ENCODE results near the gene KCNN2. TPM values are rescaled to one million over a fixed set of nuclear protein-coding genes. Genes with fewer than 3 reads are reported as not detected.
A peak's percentile ranks its signal among the peaks of the same experiment; 100 is the strongest.

The KCNN2 gene
- total and polyA plus RNA-seq, 2 donors (not counting 3 experiments of a cell fraction or from before 2014, with no cell fraction given): 0.32 to 1.9 TPM

- peak overlapping the region; percentile 21 for H3K4me2 ChIP-seq (ENCODE audit: insufficient read depth, low read length)
- H3K36me3 ChIP-seq (ENCODE audit: control insufficient read depth in 2 of 2, extremely low read depth in 1 of 2, insufficient read depth in 2 of 2, low read length in 2 of 2): no peaks in the 10 kb centered on the region
- DNase-seq (ENCODE audit: low read depth, low spot score) (no peak), FAIRE-seq (no peak)
- H3K4me1 ChIP-seq (ENCODE audit: control insufficient read depth, extremely low read depth, insufficient read depth, low read length): peaks cover 8% of the 10 kb centered on the region
- H3K9ac ChIP-seq (replicated peaks; ENCODE audit: extremely low read depth, insufficient read depth, low read length): no peak overlapping the region
- TF ChIP-seq EZH2 (IDR thresholded peaks at IDR 0.05; ENCODE audit: borderline replicate concordance, low read depth, low read length, severe bottlenecking) (peak; percentile 85), GATA2 (IDR thresholded peaks at IDR 0.05; ENCODE audit: insufficient read depth, insufficient read length, low read depth, low read length) (no peak)
- H3K4me3 ChIP-seq (replicated peaks in 1 of 3; ENCODE audit: insufficient read depth in 1 of 3, low read depth in 1 of 3, low read length in 3 of 3): peak overlapping the region; percentile 13 to 49 (median 28)
- dilution Hi-C loops (cut with MboI; ENCODE audit: extremely low pct_ligation_motif_present, low sequenced_read_pairs): no loop called here
- CTCF ChIA-PET: interaction anchor here (1.3 to 3.5 kb wide), 3 partner anchors 88 to 260 kb away, joined by 3 to 22 read pairs (median 4); no protein-coding TSS in a partner anchor
- no peaks in the 10 kb centered on the region for H3K9me3 ChIP-seq (replicated peaks; ENCODE audit: control insufficient read depth, insufficient read depth, low read length)
- BruUV-seq (replicated peaks): no TSS peak
- peaks cover 36 to 71% of the 10 kb centered on the region in 2 experiments for H3K27me3 ChIP-seq (ENCODE audit: control insufficient read depth in 2 of 2, insufficient read depth in 2 of 2, low read length in 2 of 2)
- H3K79me2 ChIP-seq (ENCODE audit: control insufficient read depth, insufficient read depth, low read length): no peaks in the 10 kb centered on the region
- H4K20me1 ChIP-seq (replicated peaks; ENCODE audit: control insufficient read depth, extremely low read depth, insufficient read depth, low read length): no peaks in the 10 kb centered on the region
- POLR2A ChIA-PET: no interaction called here
- H3K27ac ChIP-seq (ENCODE audit: insufficient read depth, low read depth, low read length): no peak overlapping the region
- H2AFZ ChIP-seq (ENCODE audit: low read depth, low read length): peak overlapping the region; percentile 70
- intact Hi-C loops (cut with micrococcal nuclease): loop anchor here (2.0 to 10.0 kb wide), 4 partner anchors 36 to 746 kb away; no protein-coding TSS in a partner anchor
- H3K9me1 ChIP-seq (replicated peaks; ENCODE audit: control insufficient read depth, extremely low read depth, insufficient read depth, low read length): no peaks in the 10 kb centered on the region
These were observed 800 bp upstream of the KCNN2 start for GRCh38 chr5:114360816-114361723.

- peak overlapping the region; percentile 40 for H2AFZ ChIP-seq (ENCODE audit: low read depth, low read length)
- H3K79me2 ChIP-seq (ENCODE audit: control insufficient read depth, insufficient read depth, low read length): no peaks in the 10 kb centered on the region
- BruUV-seq (replicated peaks): no TSS peak
- dilution Hi-C loops (cut with MboI; ENCODE audit: extremely low pct_ligation_motif_present, low sequenced_read_pairs) (no loop called here), intact Hi-C loops (cut with micrococcal nuclease) (loop anchor here (5.0 to 10.0 kb wide), 2 partner anchors 555 to 748 kb away; no protein-coding TSS in a partner anchor)
- H3K27ac ChIP-seq (ENCODE audit: insufficient read depth, low read depth, low read length): no peak overlapping the region
- peak; percentile 51 for TF ChIP-seq EZH2 (IDR thresholded peaks at IDR 0.05; ENCODE audit: borderline replicate concordance, low read depth, low read length, severe bottlenecking)
- no peak for TF ChIP-seq MYC (IDR thresholded peaks at IDR 0.05; ENCODE audit: low read depth, low read length)
- DNase-seq (ENCODE audit: low read depth, low spot score) (no peak), FAIRE-seq (no peak)
- H3K4me1 ChIP-seq (ENCODE audit: control insufficient read depth, extremely low read depth, insufficient read depth, low read length): peaks cover 8% of the 10 kb centered on the region
- POLR2A ChIA-PET: no interaction called here
- H3K9me3 ChIP-seq (replicated peaks; ENCODE audit: control insufficient read depth, insufficient read depth, low read length): no peaks in the 10 kb centered on the region
- H3K9me1 ChIP-seq (replicated peaks; ENCODE audit: control insufficient read depth, extremely low read depth, insufficient read depth, low read length): no peaks in the 10 kb centered on the region
- peak overlapping the region; percentile 14 for H3K4me2 ChIP-seq (ENCODE audit: insufficient read depth, low read length)
- H3K27me3 ChIP-seq (ENCODE audit: control insufficient read depth in 2 of 2, insufficient read depth in 2 of 2, low read length in 2 of 2): peaks cover 38 to 66% of the 10 kb centered on the region in 2 experiments
- CTCF ChIA-PET: interaction anchor here (1.3 to 1.4 kb wide), 2 partner anchors 86 to 88 kb away, joined by 3 to 4 read pairs; no protein-coding TSS in a partner anchor
- no peaks in the 10 kb centered on the region for H4K20me1 ChIP-seq (replicated peaks; ENCODE audit: control insufficient read depth, extremely low read depth, insufficient read depth, low read length)
- no peak overlapping the region for H3K9ac ChIP-seq (replicated peaks; ENCODE audit: extremely low read depth, insufficient read depth, low read length)
- peak overlapping the region in 2 of 3 experiments; percentile 28 to 49 for H3K4me3 ChIP-seq (replicated peaks in 1 of 3; ENCODE audit: insufficient read depth in 1 of 3, low read depth in 1 of 3, low read length in 3 of 3)
- no peaks in the 10 kb centered on the region for H3K36me3 ChIP-seq (ENCODE audit: control insufficient read depth in 2 of 2, extremely low read depth in 1 of 2, insufficient read depth in 2 of 2, low read length in 2 of 2)
These were observed 517 bp downstream of the KCNN2 start for GRCh38 chr5:114362197-114362976.

Data from endothelial cell of umbilical vein (primary cell).